PC-9 (cell line): ENCODE data around the gene KRT14.
A peak's percentile ranks its signal among the peaks of the same experiment; 100 is the strongest.

Source experiments
- EZH2 ChIP-seq: fragments of 200-600 bp; sonication (generic); IDR thresholded peaks from 2 replicates; pipeline ENCODE4 v1.8.0; 2017; ENCODE audit warnings: antibody characterized with exemption, low read depth
- TF ChIP-seq, protein P1 (sequence below): fragments of 200-600 bp; sonication (generic); conservative IDR thresholded peaks from 2 replicates; pipeline ENCODE4 v1.6.1; 2017; ENCODE audit warnings: mixed run types, antibody characterized with exemption, mild to moderate bottlenecking, moderate library complexity

DNA sequence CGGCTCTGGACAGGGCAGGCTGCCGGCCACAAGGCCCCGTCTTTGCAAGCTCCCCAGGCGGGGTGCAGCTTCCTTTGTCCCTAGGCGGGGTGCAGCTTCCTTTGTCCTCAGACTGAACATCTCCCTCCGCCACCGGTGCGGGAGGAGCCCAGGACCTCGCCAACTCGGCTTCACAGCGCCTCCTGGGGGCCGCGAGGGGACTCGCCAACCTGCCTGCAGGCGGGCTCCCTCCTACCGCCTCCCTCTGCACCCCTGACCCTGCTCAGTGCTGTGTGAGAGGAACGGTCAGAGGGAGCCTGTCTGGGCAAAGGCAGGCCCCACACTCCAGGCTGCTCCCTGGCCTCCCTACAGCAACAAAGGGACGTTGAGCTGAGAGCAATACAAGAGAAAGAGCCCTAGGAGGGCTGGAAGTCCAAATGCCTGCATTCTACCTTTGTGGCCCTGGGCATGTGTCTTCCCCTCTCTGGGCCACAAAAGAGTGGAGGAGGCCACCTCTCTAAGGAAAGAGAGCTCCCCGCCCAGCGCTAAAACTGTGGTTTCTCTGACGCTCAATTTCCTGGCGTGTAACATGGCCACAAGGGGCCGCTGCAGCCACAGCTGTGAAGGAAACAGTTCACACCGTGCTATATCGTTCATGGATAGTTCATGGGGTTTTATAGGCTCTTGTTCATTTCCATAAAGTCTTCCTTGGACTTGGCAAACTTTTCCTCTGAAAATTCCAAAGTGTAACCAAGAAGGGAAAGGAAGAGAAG is 37.7 kb downstream of the KRT14 start:
- TF ChIP-seq, protein P1, sequence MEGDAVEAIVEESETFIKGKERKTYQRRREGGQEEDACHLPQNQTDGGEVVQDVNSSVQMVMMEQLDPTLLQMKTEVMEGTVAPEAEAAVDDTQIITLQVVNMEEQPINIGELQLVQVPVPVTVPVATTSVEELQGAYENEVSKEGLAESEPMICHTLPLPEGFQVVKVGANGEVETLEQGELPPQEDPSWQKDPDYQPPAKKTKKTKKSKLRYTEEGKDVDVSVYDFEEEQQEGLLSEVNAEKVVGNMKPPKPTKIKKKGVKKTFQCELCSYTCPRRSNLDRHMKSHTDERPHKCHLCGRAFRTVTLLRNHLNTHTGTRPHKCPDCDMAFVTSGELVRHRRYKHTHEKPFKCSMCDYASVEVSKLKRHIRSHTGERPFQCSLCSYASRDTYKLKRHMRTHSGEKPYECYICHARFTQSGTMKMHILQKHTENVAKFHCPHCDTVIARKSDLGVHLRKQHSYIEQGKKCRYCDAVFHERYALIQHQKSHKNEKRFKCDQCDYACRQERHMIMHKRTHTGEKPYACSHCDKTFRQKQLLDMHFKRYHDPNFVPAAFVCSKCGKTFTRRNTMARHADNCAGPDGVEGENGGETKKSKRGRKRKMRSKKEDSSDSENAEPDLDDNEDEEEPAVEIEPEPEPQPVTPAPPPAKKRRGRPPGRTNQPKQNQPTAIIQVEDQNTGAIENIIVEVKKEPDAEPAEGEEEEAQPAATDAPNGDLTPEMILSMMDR = peak; percentile 94
- TF ChIP-seq EZH2 = no peak
